Measurements from ENCODE around the gene OSBP.

The OSBP gene

DNA sequence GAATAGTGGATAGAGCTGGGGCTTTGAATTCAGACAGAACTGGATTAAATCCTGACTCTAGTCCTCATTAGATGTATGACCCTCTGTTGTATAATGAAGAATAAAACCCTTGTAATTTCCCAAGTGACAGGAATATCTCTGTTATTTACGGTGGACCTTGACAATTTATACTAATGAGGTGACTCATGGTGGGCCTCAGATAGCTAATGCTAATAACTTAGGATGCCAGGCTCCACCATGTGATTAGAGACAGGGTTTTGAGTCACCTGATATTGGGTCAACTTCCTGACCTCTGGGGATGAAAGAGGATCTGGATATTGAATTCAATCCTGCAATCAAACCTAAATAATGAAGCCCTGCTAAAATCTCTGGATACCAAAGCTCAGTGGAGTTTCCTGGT lies 33.6 kb downstream of the OSBP start:
- no peak overlapping the region for H3K4me3 ChIP-seq (replicated peaks in 1 of 2; ENCODE audit: low read depth in 2 of 2, low read length in 2 of 2)
- DNase-seq (ENCODE audit: low read depth in 2 of 2), result no peak
- TF ChIP-seq, protein P1, sequence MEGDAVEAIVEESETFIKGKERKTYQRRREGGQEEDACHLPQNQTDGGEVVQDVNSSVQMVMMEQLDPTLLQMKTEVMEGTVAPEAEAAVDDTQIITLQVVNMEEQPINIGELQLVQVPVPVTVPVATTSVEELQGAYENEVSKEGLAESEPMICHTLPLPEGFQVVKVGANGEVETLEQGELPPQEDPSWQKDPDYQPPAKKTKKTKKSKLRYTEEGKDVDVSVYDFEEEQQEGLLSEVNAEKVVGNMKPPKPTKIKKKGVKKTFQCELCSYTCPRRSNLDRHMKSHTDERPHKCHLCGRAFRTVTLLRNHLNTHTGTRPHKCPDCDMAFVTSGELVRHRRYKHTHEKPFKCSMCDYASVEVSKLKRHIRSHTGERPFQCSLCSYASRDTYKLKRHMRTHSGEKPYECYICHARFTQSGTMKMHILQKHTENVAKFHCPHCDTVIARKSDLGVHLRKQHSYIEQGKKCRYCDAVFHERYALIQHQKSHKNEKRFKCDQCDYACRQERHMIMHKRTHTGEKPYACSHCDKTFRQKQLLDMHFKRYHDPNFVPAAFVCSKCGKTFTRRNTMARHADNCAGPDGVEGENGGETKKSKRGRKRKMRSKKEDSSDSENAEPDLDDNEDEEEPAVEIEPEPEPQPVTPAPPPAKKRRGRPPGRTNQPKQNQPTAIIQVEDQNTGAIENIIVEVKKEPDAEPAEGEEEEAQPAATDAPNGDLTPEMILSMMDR (IDR thresholded peaks at IDR 0.05; ENCODE audit: low read depth, low read length), result no peak

DNA sequence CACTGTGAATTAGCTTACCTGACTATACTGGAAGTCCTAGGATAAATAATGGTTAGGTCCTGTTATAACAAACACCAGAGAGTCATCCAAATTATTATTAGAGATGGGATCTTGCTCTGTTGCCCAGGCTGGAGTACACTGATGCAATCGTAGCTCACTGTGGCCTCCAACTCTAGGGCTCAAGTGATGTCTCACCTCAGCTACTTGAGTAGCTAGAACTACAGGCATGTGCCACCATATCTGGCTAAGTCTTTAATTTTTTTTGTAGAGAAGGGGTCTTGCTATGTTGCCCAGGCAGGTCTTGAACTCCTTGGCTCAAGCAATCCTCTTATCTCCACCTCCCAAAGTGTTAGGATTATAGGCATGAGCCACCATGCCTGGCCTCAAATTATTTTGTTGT lies 37.2 kb downstream of the OSBP start:
- TF ChIP-seq, protein P1 (IDR thresholded peaks at IDR 0.05; ENCODE audit: low read depth, low read length), result no peak
- DNase-seq (ENCODE audit: low read depth in 2 of 2), result no peak
- H3K4me3 ChIP-seq (replicated peaks in 1 of 2; ENCODE audit: low read depth in 2 of 2, low read length in 2 of 2), result no peak overlapping the region

DNA sequence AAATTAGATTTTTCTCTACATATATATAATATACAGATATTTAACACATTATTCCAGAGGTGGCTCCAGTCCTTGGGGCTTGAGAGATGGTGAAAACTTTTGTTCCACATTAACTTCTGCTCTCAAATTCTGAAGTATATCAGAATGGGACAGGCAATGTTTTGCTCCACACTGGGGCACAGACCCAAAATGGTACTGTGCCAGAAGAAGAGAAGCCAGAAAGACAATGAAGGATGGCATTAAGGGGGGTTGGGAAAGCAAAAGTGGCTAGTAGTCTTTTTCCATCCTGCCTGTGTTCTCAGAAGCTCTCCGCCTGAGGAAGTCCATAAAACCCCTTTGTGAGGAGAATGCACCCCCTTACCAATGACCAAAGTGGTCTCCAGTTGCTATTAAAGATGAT lies 40.1 kb downstream of the OSBP start:
- DNase-seq (ENCODE audit: low read depth in 2 of 2), result no peak
- TF ChIP-seq, protein P1 (IDR thresholded peaks at IDR 0.05; ENCODE audit: low read depth, low read length), result no peak
- H3K4me3 ChIP-seq (replicated peaks in 1 of 2; ENCODE audit: low read depth in 2 of 2, low read length in 2 of 2), result no peak overlapping the region

DNA sequence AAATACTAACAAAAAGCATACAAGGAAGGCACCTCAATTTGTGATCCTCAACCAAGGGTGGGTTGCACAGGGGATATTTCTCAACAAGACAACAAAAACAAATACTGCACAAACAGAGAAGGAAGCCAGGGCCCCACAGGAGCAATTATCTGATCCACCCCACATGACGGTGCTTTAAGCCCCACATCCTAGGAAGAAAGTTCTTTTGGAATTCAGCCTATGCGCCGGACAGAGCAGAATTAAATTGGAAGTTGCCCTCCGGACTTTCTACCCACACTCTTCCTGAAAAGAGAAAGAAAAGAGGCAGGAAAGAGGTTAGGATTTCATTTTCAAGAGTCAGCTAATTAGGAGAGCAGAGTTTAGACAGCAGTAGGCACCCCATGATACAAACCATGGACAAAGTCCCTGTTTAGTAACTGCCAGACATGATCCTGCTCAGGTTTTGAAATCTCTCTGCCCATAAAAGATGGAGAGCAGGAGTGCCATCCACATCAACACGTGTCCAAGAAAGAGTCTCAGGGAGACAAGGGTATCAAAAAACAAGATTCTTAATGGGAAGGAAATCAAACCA lies 40.6 kb downstream of the OSBP start:
- no peak for DNase-seq (ENCODE audit: low read depth in 2 of 2)
- TF ChIP-seq, protein P1 (IDR thresholded peaks at IDR 0.05; ENCODE audit: low read depth, low read length), result no peak
- no peak overlapping the region for H3K4me3 ChIP-seq (replicated peaks in 1 of 2; ENCODE audit: low read depth in 2 of 2, low read length in 2 of 2)

DNA sequence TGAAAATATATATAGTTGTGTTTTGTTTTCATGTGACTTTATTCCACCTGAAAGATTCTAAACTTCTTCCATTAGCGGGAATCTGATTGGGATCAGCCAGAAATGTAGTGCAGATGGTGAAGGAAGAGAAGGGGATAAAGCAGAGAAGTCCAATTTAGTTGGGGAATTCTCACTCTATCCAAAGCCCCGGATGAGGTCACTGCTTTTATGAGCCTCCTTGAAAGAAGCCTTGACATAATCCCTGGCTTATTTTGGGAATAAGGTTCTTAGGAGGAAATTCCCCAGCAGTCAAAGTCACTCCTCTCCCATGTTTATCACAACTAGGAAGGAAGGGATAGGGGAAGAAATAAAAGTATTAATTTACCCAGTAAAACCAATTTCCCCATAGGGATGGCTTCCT lies 41.1 kb downstream of the OSBP start:
- peak; percentile 19 to 29 for DNase-seq (ENCODE audit: low read depth in 2 of 2)
- H3K4me3 ChIP-seq (replicated peaks in 1 of 2; ENCODE audit: low read depth in 2 of 2, low read length in 2 of 2), result no peak overlapping the region
- TF ChIP-seq, protein P1 (IDR thresholded peaks at IDR 0.05; ENCODE audit: low read depth, low read length), result no peak

DNA sequence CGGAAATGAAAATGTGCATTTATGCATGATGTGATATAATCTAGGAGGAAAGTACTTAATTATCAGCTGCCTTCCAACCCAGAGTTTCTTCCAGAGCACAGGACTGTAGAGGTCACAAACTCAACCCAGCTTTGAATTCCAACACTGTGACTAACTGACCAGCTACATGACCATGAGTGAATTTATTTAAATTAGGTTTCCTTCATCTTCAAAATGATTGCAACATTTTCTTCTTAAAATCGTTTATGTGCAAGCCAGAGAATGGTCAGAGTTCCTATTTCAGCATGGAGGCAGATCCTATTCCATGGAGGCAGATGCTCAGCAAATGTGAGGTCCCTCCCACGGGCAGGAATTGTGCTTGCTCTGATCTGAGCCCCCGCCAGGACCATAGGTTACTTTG lies 42.4 kb downstream of the OSBP start:
- no peak overlapping the region for H3K4me3 ChIP-seq (replicated peaks in 1 of 2; ENCODE audit: low read depth in 2 of 2, low read length in 2 of 2)
- TF ChIP-seq, protein P1 (IDR thresholded peaks at IDR 0.05; ENCODE audit: low read depth, low read length), result no peak
- DNase-seq (ENCODE audit: low read depth in 2 of 2), result peak; percentile 86 to 87

DNA sequence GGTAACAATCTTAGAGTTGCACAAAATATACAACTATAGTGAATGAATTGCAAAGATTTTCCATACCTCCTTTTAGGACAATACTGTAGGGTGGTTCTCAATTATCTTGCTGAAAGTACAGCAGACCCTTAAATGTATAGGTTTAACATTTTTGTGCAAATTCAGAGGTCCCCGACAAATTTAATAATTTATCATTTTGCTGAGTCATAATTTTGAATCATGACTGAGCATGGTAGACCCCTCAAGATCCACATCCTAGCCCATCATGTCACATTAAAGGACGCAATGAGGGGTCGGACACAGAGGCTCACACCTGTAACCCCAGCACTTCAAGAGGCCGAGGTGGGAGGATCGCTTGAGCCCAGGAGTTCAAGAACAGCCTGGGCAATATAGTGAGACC lies 43.5 kb downstream of the OSBP start:
- no peak for DNase-seq (ENCODE audit: low read depth in 2 of 2)
- TF ChIP-seq, protein P1 (IDR thresholded peaks at IDR 0.05; ENCODE audit: low read depth, low read length), result no peak
- no peak overlapping the region for H3K4me3 ChIP-seq (replicated peaks in 1 of 2; ENCODE audit: low read depth in 2 of 2, low read length in 2 of 2)

All from cardiac fibroblast (primary cell).